Left renal cortex interstitium (tissue), 4 donors: ENCODE measurements around the gene IRX4. TPM values are rescaled to one million over a fixed set of nuclear protein-coding genes. Genes with fewer than 3 reads are reported as not detected.

Source experiments
- polyA plus RNA-seq, 4 donors: library from polyadenylated mRNA; unstranded; fragments of 120-200 nt; gene quantifications; one replicate each; pipeline ENCODE4 v1.2.1, GENCODE V29; 2013; ENCODE audit not compliant: insufficient read length in 4 of 4

Gene IRX4
- polyA plus RNA-seq, 4 donors: 0.40 to 0.86 (median 0.55) TPM

Other genes with a start within 250 kb of the IRX4 start
- gene MRPL36, start 83.1 kb downstream of the IRX4 start, polyA plus RNA-seq: 10 to 100 TPM; 35.1 to 54.9 (median 40.0) TPM
- gene NDUFS6, start 81.5 kb downstream of the IRX4 start, polyA plus RNA-seq: 10 to 100 TPM; 54.8 to 85.1 (median 65.3) TPM